Lower leg skin (tissue), 3 donors: ENCODE data around the gene C8G.

Experiments used
- POLR2A ChIP-seq, 2 donors: fragments of 450-650 bp; IDR thresholded peaks; one replicate each; pipeline ENCODE4 v1.6.1; 2016 to 2017; ENCODE audit warnings: antibody characterized with exemption in 2 of 2, mild to moderate bottlenecking in 1 of 2, moderate library complexity in 1 of 2
- TF ChIP-seq, protein P1 (sequence below), 3 donors: fragments of 450-650 bp; IDR thresholded peaks; one replicate each; pipeline ENCODE4 v1.5.1; 2016; ENCODE audit warnings: antibody characterized with exemption in 3 of 3, mild to moderate bottlenecking in 3 of 3, moderate library complexity in 2 of 3

GRCh38 chr9:136928591-136928990 lies 16.5 kb upstream of the C8G start:
- TF ChIP-seq, protein P1, sequence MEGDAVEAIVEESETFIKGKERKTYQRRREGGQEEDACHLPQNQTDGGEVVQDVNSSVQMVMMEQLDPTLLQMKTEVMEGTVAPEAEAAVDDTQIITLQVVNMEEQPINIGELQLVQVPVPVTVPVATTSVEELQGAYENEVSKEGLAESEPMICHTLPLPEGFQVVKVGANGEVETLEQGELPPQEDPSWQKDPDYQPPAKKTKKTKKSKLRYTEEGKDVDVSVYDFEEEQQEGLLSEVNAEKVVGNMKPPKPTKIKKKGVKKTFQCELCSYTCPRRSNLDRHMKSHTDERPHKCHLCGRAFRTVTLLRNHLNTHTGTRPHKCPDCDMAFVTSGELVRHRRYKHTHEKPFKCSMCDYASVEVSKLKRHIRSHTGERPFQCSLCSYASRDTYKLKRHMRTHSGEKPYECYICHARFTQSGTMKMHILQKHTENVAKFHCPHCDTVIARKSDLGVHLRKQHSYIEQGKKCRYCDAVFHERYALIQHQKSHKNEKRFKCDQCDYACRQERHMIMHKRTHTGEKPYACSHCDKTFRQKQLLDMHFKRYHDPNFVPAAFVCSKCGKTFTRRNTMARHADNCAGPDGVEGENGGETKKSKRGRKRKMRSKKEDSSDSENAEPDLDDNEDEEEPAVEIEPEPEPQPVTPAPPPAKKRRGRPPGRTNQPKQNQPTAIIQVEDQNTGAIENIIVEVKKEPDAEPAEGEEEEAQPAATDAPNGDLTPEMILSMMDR (IDR thresholded peaks at IDR 0.05) = no peak
- no peak for TF ChIP-seq POLR2A (IDR thresholded peaks at IDR 0.05)
